Measurements from ENCODE around the gene PTCD2.

DNA sequence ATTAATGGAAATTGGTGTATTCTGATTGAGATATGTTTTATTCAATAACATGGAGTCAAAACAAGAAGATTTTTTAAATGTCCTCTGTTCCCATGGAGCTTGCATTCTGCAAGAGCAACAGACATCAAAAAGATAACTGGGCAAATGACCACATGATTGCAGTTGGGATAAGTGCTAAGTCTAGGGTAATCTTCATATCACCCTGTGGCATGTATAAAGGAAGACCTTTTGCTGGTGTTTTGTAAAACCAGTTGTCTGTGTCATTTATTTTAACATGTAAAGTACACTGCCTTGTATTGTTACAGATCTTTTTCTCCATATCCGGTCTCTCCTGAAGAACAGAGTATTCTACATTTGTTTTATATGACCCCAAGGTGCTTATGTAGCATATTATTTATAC, 44.0 kb downstream of the PTCD2 start:
- TF ChIP-seq, protein P1, sequence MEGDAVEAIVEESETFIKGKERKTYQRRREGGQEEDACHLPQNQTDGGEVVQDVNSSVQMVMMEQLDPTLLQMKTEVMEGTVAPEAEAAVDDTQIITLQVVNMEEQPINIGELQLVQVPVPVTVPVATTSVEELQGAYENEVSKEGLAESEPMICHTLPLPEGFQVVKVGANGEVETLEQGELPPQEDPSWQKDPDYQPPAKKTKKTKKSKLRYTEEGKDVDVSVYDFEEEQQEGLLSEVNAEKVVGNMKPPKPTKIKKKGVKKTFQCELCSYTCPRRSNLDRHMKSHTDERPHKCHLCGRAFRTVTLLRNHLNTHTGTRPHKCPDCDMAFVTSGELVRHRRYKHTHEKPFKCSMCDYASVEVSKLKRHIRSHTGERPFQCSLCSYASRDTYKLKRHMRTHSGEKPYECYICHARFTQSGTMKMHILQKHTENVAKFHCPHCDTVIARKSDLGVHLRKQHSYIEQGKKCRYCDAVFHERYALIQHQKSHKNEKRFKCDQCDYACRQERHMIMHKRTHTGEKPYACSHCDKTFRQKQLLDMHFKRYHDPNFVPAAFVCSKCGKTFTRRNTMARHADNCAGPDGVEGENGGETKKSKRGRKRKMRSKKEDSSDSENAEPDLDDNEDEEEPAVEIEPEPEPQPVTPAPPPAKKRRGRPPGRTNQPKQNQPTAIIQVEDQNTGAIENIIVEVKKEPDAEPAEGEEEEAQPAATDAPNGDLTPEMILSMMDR (conservative IDR thresholded peaks at IDR 0.05 in 1 of 2, IDR thresholded peaks at IDR 0.05 in 1 of 2; ENCODE audit: low read depth in 1 of 2, low read length in 2 of 2): no peak
- TF ChIP-seq EZH2 (IDR thresholded peaks at IDR 0.05; ENCODE audit: low read length, missing control alignments): no peak
